ENCODE measurements around the gene ADO. TPM values are rescaled to one million over a fixed set of nuclear protein-coding genes. Genes with fewer than 3 reads are reported as not detected.

Gene ADO
- total RNA-seq, 1 experiment from 2014 or later, result 13.6 TPM

DNA sequence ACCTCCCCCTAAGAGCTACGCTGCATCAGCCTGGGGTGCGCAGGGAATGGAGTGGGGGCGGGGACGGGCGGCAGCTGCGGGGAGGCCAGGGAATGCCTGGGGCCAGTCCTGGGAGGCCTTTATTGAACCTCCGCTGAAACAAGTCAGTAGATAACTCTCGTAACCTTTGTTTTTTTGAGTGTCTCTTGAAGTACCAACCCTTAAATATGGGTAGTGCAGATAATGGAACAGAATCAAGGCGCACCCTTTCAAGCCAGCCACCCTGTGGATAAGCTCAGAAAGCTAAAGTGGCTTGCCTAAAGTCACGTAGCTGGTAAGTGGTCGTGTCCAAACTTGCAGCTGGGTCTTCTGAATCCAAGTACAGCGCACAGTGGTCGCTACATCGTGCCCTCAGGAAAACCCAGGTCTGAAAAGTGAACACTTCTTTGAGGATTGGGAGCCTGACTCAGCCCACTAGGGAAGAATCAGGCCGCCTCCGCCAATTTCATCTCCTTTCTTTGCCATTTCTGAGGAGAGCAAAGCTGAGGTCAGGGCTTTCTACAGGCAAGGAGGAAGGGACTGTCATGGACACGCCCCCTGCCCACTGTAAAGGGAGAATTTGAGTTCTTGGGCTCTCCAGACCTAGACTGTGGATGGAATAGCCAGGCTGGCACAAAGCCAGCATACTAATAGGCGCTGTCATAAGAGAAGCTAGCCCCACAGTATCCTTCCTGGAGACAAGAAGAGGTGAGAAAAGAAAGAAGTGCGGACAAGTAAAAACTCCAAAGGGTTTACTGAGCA lies 14.8 kb downstream of the ADO start:
- CTCF ChIA-PET, result interaction anchor here (0.7 kb wide), 1 partner anchor 446 kb away, joined by 3 read pairs; no protein-coding TSS in a partner anchor
- no peak overlapping the region for H3K4me2 ChIP-seq
- DNase-seq, result no peak

DNA sequence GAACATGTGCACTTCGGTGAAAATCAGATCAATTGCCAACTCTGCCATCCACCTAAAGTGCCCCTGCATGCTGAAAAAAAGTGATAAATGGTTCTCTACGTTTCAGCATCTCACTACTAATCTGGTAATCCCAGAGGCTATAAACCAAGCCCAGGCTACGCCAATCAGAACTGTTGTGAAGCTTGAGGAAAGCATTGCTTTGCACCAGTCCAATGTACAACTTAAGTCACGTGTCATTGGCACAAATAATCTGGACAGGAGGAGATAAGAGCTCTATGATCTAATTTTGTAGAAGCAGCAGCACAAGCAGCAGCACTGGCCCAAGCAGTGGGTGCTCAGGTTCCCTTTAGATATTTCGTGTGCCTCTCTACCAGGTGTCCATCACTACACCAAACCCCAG lies 16.1 kb downstream of the ADO start:
- H3K36me3 ChIP-seq (ENCODE audit: low read depth), result no peaks in the 10 kb centered on the region
- intact Hi-C loops (cut with micrococcal nuclease; ENCODE audit: unreplicated experiment), result no loop called here
- no peaks in the 10 kb centered on the region for H4K20me1 ChIP-seq (ENCODE audit: insufficient read depth)
- H3K79me2 ChIP-seq (ENCODE audit: low read depth), result no peaks in the 10 kb centered on the region
- no peak overlapping the region for H3K4me2 ChIP-seq
- ChIA-PET CTCF (no interaction called here), POLR2A (ENCODE audit: unreplicated experiment) (no interaction called here)
- no peak overlapping the region for H3K27ac ChIP-seq
- no peak overlapping the region for H3K4me3 ChIP-seq
- no peak for TF ChIP-seq EZH2 (IDR thresholded peaks at IDR 0.05; ENCODE audit: low read depth)
- TF ChIP-seq, protein P1, sequence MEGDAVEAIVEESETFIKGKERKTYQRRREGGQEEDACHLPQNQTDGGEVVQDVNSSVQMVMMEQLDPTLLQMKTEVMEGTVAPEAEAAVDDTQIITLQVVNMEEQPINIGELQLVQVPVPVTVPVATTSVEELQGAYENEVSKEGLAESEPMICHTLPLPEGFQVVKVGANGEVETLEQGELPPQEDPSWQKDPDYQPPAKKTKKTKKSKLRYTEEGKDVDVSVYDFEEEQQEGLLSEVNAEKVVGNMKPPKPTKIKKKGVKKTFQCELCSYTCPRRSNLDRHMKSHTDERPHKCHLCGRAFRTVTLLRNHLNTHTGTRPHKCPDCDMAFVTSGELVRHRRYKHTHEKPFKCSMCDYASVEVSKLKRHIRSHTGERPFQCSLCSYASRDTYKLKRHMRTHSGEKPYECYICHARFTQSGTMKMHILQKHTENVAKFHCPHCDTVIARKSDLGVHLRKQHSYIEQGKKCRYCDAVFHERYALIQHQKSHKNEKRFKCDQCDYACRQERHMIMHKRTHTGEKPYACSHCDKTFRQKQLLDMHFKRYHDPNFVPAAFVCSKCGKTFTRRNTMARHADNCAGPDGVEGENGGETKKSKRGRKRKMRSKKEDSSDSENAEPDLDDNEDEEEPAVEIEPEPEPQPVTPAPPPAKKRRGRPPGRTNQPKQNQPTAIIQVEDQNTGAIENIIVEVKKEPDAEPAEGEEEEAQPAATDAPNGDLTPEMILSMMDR (conservative IDR thresholded peaks at IDR 0.05), result no peak
- no peak for DNase-seq
- H2AFZ ChIP-seq, result no peak overlapping the region
- H3K27me3 ChIP-seq (ENCODE audit: insufficient read depth, low read depth), result no peaks in the 10 kb centered on the region
- H3K4me1 ChIP-seq (replicated peaks; ENCODE audit: insufficient read depth), result peaks cover 4% of the 10 kb centered on the region; the same call in 1 of the 2 replicates
- BruUV-seq (replicated peaks), result no TSS peak
- H3K9me3 ChIP-seq (ENCODE audit: insufficient read depth, low read depth), result no peaks in the 10 kb centered on the region
- H3K9me2 ChIP-seq (ENCODE audit: insufficient read depth), result no peaks in the 10 kb centered on the region
- peaks cover 5% of the 10 kb centered on the region; the same call in 1 of the 2 replicates for H3F3A ChIP-seq (ENCODE audit: insufficient read depth, low read depth)

More for the DNA sequence above, 14.8 kb downstream of the ADO start:
- Histone ChIP-seq H3K36me3 (ENCODE audit: low read depth) (no peaks in the 10 kb centered on the region), H3K9me2 (ENCODE audit: insufficient read depth) (no peaks in the 10 kb centered on the region), H3K4me1 (replicated peaks; ENCODE audit: insufficient read depth) (peaks cover 4% of the 10 kb centered on the region; the same call in 1 of the 2 replicates), H3K9me3 (ENCODE audit: insufficient read depth, low read depth) (no peaks in the 10 kb centered on the region), H4K20me1 (ENCODE audit: insufficient read depth) (no peaks in the 10 kb centered on the region), H3K79me2 (ENCODE audit: low read depth) (no peaks in the 10 kb centered on the region), H3K27me3 (ENCODE audit: insufficient read depth, low read depth) (no peaks in the 10 kb centered on the region), H3F3A (ENCODE audit: insufficient read depth, low read depth) (peaks cover 5% of the 10 kb centered on the region; the same call in 1 of the 2 replicates), H3K4me3 (no peak overlapping the region), H3K27ac (no peak overlapping the region), H2AFZ (no peak overlapping the region)
- BruUV-seq (replicated peaks), result no TSS peak
- TF ChIP-seq EZH2 (IDR thresholded peaks at IDR 0.05; ENCODE audit: low read depth), result no peak
- TF ChIP-seq, protein P1 (conservative IDR thresholded peaks at IDR 0.05), result no peak
- POLR2A ChIA-PET (ENCODE audit: unreplicated experiment), result no interaction called here
- intact Hi-C loops (cut with micrococcal nuclease; ENCODE audit: unreplicated experiment), result loop anchor here (5.0 to 10.0 kb wide), 3 partner anchors 225 to 552 kb away; partner anchors contain the start of gene RTKN2

DNA sequence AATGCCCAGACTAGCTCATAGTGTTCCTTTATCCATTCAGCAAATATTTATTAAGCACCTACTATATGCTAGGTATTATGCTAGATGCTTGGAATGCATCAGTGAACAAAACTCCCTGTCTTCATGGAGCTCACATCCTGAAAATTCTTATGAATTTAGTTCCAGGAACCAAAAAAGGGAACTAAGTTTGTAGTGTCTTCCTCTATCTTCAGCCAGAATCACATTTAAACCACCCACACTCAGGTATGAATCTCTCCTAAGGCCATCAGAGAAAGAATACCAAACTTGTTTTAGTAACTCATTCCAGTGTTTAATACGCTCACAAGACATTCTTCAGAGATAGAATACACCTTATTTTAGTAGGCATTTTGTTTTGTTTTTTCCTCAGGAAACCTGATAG lies 21.8 kb downstream of the ADO start:
- no peak overlapping the region for H2AFZ ChIP-seq
- no peaks in the 10 kb centered on the region for H3K27me3 ChIP-seq (ENCODE audit: insufficient read depth, low read depth)
- no peaks in the 10 kb centered on the region for H3K4me1 ChIP-seq (replicated peaks; ENCODE audit: insufficient read depth)
- intact Hi-C loops (cut with micrococcal nuclease; ENCODE audit: unreplicated experiment), result no loop called here
- ChIA-PET CTCF (no interaction called here), POLR2A (ENCODE audit: unreplicated experiment) (no interaction called here)
- no peaks in the 10 kb centered on the region for H3K9me3 ChIP-seq (ENCODE audit: insufficient read depth, low read depth)
- no peaks in the 10 kb centered on the region for H3K79me2 ChIP-seq (ENCODE audit: low read depth)
- H3F3A ChIP-seq (ENCODE audit: insufficient read depth, low read depth), result no peaks in the 10 kb centered on the region
- DNase-seq, result no peak
- TF ChIP-seq EZH2 (IDR thresholded peaks at IDR 0.05; ENCODE audit: low read depth), result no peak
- TF ChIP-seq, protein P1 (conservative IDR thresholded peaks at IDR 0.05), result no peak
- H3K4me3 ChIP-seq, result no peak overlapping the region
- H3K4me2 ChIP-seq, result no peak overlapping the region
- H3K27ac ChIP-seq, result no peak overlapping the region
- no peaks in the 10 kb centered on the region for H4K20me1 ChIP-seq (ENCODE audit: insufficient read depth)
- H3K9me2 ChIP-seq (ENCODE audit: insufficient read depth), result no peaks in the 10 kb centered on the region
- H3K36me3 ChIP-seq (ENCODE audit: low read depth), result no peaks in the 10 kb centered on the region
- no TSS peak for BruUV-seq (replicated peaks)
